ENCODE data around the gene COTL1.

GRCh38 chr16:84569382-84569987 lies 48.4 kb downstream of the COTL1 start:
- no peak for TF ChIP-seq CTCF (IDR thresholded peaks at IDR 0.05)
- TF ChIP-seq POLR2A (IDR thresholded peaks at IDR 0.05) = no peak

All from adrenal gland (tissue), 5 donors.